GM21515 (cell line): ENCODE measurements around the gene FAM135A.
A peak's percentile ranks its signal among the peaks of the same experiment; 100 is the strongest.
"Not testable (repeated sequence)": the region's sequence is repeated elsewhere in the genome, so short reads cannot be mapped to it uniquely, and the experiment has no call there.

Experiments used
- ATAC-seq: cut with Tn5 transposase; IDR thresholded peaks from one replicate; pipeline ENCODE4 v1.9.1; 2021; ENCODE audit not compliant: unreplicated experiment

The FAM135A gene

GRCh38 chr6:70531133-70531532 lies 117.8 kb downstream of the FAM135A start:
- ATAC-seq: no peak

GRCh38 chr6:70537266-70537665 lies 124.0 kb downstream of the FAM135A start:
- no peak for ATAC-seq

- peak; percentile 53 for ATAC-seq
These were observed 125.1 kb downstream of the FAM135A start for GRCh38 chr6:70538376-70538775.

- ATAC-seq: no peak
These were observed 134.0 kb downstream of the FAM135A start for GRCh38 chr6:70547313-70547712.

GRCh38 chr6:70547905-70548304 lies 134.6 kb downstream of the FAM135A start:
- no peak for ATAC-seq

- ATAC-seq: no peak
These were observed 136.0 kb downstream of the FAM135A start for GRCh38 chr6:70549327-70549726.

GRCh38 chr6:70551566-70551965 lies 138.3 kb downstream of the FAM135A start:
- no peak for ATAC-seq

- ATAC-seq: not testable (repeated sequence)
These were observed 139.1 kb downstream of the FAM135A start for GRCh38 chr6:70552286-70552940.

GRCh38 chr6:70552974-70553373 lies 139.7 kb downstream of the FAM135A start:
- no peak for ATAC-seq

GRCh38 chr6:70557998-70558397 lies 144.7 kb downstream of the FAM135A start:
- no peak for ATAC-seq

GRCh38 chr6:70562401-70562800 lies 149.1 kb downstream of the FAM135A start:
- ATAC-seq: not testable (repeated sequence)

- no peak for ATAC-seq
These were observed 150.2 kb downstream of the FAM135A start for GRCh38 chr6:70563530-70563929.

GRCh38 chr6:70566751-70567382 lies 153.6 kb downstream of the FAM135A start, which contains the start of gene SDHAF4:
Gene SDHAF4 (plus strand): TSS chr6:70566930. CDS start chr6:70566941, 11 bp downstream.
- ATAC-seq: peak; percentile 99

- no peak for ATAC-seq
These were observed 161.3 kb downstream of the FAM135A start for GRCh38 chr6:70574643-70575042.

GRCh38 chr6:70575899-70576495 lies 162.7 kb downstream of the FAM135A start:
- no peak for ATAC-seq

- peak; percentile 97 for ATAC-seq
These were observed 172.8 kb downstream of the FAM135A start for GRCh38 chr6:70586114-70586513.

GRCh38 chr6:70590400-70590799 lies 177.1 kb downstream of the FAM135A start:
- ATAC-seq: no peak

GRCh38 chr6:70592391-70593117 lies 179.2 kb downstream of the FAM135A start:
- ATAC-seq: no peak

GRCh38 chr6:70593118-70593486 lies 179.8 kb downstream of the FAM135A start:
- no peak for ATAC-seq

GRCh38 chr6:70599187-70599586 lies 185.9 kb downstream of the FAM135A start:
- no peak for ATAC-seq

- ATAC-seq: no peak
These were observed 187.7 kb downstream of the FAM135A start for GRCh38 chr6:70601014-70601413.

- ATAC-seq: no peak
These were observed 190.9 kb downstream of the FAM135A start for GRCh38 chr6:70604254-70604653.
